Activated naive CD8-positive, alpha-beta T cell treated with anti-CD3 and anti-CD28 coated beads, Interleukin-2, amount 50 U/mL, for 16 hours (primary cell): ENCODE measurements around the gene TCTN3.
"Not testable (repeated sequence)": the region's sequence is repeated elsewhere in the genome, so short reads cannot be mapped to it uniquely, and the experiment has no call there.

Experiments used
- DNase-seq: peaks from one replicate; pipeline ENCODE4 v3.0.0-alpha.2; 2020; ENCODE audit warnings: low read depth, low spot score

The TCTN3 gene

DNA sequence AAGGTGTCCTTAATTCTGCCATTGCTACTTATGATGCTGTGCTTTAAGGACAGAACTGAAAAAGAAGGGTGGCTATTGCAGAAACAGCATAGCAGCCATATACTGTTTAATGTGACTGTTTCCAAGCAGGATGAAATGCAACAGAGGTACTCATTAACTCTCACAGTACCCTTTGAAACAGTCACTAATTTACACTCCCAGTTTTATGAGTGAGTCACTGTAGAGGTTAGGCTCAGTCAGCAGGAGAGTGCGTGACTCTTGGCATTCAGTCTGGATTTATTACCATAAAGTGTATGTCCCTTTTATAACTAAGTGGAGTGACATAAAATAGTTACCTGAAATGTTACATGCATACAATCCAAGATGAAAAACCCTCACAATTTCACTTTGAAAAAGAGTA lies 64.9 kb downstream of the TCTN3 start:
- DNase-seq = no peak

DNA sequence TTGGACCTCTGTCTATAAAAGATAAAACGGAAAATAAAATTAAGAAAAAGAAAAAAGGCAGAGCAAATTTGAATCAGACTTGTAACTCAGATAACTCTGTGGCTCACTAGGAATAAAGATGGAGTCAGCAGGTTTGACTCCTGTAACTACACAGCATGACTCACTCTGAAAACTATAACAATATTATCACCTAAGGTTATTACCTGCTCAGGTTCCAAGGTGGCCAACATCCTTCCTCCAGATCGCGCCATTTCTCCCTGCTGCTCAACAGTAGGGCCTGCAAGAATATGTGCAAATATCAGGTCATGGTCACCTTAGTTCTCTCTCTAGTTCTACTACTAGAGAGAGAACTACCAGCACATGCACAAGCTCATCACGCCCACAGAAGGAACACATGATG lies 67.2 kb downstream of the TCTN3 start:
- no peak for DNase-seq

DNA sequence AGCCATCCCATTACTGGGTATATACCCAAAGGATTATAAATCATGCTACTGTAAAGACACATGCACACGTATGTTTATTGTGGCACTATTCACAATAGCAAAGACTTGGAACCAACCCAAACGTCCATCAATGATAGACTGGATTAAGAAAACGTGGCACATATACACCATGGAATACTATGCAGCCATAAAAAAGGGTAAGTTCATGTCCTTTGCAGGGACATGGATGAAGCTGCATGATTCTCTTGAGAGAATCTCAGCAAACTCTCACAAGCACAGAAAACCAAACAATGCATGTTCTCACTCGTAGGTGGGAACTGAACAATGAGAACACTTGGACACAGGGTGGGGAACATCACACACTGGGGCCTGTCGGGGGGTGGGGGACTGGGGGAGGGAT lies 73.3 kb downstream of the TCTN3 start:
- DNase-seq = not testable (repeated sequence)

DNA sequence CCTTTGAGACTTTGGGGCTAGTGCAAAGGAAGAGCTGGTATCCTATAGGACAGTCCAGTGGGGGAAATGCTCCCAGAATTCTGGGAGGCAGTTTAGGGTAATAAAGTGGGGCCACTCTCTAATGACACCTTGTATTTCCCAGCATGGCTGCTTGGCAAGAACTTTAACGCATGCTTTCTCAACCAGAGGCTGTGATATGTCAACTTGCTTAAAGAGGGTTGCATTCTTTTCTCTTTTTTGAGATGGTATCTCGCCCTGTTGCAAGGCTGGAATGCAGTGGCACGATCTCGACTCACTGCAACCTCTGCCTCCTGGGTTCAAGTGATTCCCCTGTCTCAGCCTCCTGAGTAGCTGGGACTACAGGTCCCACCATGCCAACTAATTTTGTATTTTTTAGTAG lies 75.6 kb downstream of the TCTN3 start:
- DNase-seq = no peak

DNA sequence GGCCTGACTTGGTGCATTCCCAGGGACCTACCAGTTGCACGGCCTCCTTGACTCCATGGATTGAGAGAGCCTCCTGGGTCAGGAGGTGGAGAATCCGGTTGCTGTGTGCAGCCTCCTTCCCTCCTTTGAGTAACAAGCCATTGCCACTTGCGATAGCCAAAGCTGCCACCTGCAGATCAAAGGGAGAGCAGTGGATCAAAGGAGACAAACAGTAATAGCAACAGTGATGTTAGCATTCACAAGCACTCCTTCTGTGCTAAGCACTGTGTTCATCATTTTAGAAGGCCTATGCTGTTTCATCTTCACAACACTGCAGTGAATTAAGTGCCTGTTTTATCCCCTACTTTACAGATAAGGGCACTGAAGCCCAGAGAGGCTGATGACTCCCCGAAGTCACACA lies 77.3 kb downstream of the TCTN3 start:
- DNase-seq = no peak
